Activated CD4-positive, alpha-beta T cell treated with anti-CD3 and anti-CD28 coated beads for 24 hours (primary cell): ENCODE data around the gene RAPGEF2.
"Not testable (repeated sequence)": the region's sequence is repeated elsewhere in the genome, so short reads cannot be mapped to it uniquely, and the experiment has no call there.

Experiments used
- DNase-seq, 2 donors: peaks; one replicate each; pipeline ENCODE4 v3.0.0-alpha.2; 2020; ENCODE audit warnings: low read depth in 2 of 2

The RAPGEF2 gene

DNA sequence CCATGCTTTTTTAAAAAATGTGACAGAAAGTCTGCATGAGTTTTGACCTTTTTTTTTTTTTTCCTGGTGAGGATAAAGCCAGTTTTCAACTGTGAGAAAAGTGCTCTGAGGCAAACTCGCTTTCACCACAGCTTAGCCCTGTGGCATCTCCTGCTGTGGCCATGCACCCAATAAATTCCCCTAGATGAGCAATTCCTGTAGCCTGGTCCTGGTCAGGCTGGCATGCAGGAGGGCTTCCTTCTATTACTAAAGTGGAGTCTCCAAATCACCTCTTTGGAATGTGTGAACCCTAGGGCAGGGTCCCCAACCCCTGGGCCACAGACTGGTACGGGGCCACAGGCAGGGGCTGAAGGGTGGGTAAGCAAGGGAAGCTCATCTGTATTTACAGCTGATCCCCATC lies 265.4 kb downstream of the RAPGEF2 start:
- no peak for DNase-seq

DNA sequence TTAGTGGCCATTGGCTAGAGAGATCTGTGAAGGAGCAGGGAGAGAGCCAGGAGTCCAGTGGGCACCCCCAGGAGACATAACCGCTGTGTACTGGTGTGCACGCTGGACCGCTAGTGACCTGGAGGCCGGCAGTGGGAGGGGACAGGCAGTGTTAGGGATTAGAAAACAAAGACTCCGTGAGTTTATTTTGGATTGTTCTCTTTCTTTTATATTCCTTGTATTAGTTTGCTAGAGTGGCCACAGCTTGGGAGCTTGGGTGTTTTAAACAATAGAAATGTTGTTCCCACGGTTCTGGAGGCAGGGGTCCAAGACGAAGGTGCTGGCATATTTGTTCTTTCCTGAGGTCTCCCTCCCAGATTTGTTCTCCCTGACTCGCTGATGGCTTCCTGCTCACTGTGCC lies 266.4 kb downstream of the RAPGEF2 start:
- DNase-seq = no peak

DNA sequence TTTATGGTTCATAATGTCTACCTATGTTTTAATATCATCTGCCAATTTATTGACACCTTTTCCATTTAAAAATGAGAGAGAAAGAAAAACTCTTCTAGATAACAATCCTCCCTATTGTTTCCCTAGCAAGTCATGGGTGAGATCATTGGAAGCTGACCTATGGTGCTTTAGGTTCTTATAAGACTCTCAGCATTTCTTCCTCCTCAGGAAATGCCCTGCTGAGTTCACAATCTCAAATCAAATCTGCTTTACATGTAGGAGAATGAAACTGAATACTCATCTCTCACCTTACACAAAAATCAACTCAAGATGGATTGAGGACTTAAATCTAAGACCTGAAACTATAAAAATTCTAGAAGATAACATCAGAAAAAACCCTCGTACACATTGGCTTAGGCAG lies 267.4 kb downstream of the RAPGEF2 start:
- no peak for DNase-seq

DNA sequence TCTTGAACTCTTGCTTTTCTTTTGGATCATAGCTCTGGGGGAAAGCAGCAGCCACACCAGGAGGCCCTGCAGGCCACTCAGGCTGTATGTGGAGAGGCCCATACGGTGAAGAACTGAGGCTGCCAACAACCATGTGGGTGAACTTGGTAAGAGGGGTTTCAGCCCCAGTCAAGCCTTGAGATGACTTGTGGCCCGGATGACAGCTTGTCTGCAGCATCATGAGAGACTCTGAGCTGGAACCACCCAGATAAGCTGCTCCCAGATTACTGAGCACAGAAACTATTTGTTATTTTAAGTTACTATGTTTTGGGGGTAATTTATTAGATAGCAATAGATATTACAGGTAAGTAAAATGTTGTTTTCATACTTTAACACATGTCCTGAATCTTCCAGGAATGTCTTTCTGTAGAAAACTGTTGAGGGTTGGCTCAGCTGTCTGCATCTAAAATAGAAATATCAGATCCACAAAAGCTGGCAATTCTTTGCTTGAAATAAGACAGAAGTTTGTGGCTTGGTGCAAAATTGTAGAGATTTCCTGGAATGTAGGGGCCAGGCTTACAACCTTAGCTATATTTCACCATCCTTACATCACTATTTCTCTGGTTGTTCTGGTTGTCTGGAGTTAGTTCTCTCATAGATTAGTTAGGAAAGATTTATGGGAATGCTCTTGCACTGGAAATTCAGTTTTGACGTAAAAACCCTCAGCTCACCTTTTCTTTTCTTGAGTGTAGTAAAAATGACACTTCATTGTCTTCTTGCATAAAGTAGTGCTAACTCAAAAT lies 272.1 kb downstream of the RAPGEF2 start:
- DNase-seq = no peak

DNA sequence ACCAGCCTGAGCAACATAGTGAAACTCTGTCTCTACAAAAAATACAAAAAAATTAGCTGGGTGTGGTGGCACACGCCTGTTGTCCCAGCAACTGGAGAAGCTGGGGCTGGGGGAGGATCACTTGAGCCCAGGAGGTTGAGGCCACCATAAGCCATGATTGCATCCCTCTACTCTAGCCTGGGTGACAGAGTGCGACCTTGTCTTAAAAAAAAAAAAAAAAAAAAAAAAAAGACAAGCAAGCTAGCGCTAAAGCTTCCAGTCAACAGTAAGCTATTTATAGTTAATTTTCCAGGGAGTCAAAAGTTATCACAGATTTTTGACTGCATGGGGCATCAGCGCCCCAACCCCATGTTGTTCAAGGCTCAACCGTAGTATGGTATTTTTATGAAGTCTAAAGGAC lies 273.4 kb downstream of the RAPGEF2 start:
- DNase-seq = no peak

DNA sequence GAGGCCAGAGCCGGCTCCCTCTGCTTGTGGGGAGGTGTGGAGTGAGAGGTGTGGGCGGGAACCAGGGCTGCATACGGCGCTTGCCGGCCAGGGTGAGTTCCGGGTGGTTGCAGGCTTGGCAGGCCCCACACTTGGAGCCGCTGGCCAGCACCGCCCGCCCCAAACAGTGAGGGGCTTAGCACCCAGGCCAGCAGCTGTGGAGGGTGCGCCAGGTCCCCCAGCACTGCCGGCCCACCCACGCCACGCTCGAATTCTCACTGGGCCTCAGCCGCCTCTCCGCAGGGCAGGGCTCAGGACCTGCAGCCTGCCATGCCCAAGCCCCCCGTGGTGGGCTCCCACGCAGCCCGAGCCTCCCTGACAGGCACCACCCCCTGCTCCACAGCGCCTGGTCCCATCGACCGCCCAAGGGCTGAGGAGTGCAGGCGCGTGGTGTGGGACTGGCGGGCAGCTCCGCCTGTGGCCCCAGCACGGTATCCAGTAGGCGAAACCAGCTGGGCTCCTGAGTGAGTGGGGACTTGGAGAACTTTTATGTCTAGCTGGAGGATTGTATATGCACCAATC lies 275.3 kb downstream of the RAPGEF2 start:
- no peak for DNase-seq

DNA sequence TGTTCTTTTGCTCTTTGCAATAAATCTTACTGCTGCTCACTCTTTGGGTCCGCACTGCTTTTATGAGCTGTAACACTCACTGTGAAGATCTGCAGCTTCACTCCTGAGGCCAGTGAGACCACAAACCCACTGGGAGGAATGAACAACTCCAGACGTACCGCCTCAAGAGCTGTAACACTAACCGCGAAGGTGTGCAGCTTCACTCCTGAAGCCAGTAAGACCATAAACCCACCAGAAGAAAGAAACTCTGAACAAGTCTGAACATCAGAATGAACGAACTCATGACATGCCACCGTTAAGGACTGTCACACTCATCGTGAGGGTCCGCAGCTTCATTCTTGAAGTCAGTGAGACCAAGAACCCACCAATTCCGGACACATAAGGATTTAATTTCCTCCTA lies 276.2 kb downstream of the RAPGEF2 start:
- DNase-seq = not testable (repeated sequence)

DNA sequence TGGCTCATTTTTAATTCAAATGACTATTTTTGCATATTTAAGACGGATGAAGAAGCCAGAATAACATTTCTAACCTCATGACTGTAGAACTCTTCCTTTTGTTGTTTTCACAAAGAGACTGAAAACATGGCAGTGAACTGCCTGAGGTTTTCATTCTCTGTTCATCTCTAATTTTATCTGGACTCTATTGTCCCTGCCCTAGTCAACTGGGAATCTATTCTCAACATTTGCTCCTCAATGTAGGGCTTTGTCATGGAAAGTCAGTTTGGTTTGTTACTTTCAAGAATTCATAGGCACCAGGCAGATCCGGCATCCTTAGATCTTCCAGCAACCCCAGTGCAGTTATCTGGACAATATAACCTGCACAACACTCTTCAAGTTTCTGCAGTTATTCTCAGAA lies 277.0 kb downstream of the RAPGEF2 start:
- DNase-seq = no peak

DNA sequence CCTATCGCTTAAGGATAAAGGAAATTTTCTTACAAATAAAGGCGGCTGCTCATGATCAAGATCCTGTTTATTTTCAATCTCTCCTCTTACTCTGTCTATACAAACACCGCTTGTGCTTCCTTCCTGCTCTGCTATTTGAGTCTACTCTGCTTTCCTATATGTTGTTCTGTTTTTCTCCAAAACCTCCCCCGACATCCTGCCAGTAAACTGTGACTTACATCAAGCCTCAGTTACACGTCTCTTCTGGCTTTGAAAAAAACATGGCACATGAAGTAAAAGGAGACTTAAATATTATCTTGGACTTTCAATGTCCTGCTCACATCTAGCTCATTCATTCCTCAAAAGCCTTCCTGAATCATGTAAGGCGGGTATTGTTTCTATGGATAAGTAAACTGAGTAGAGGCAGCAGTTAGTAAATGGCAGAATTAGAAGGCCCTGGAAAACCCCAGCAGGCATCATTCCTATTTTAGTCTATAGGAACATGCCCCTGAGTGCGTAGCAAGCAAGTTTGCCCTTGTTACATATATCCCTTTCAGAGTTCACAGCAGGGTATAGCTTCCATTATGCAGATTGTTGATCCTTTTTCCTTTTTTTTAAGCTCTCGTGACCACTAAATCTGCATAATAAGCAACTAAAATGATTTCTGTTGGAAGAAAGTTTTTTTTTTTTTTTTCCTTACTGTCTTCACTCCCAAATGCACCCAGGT lies 280.1 kb downstream of the RAPGEF2 start:
- DNase-seq = no peak

DNA sequence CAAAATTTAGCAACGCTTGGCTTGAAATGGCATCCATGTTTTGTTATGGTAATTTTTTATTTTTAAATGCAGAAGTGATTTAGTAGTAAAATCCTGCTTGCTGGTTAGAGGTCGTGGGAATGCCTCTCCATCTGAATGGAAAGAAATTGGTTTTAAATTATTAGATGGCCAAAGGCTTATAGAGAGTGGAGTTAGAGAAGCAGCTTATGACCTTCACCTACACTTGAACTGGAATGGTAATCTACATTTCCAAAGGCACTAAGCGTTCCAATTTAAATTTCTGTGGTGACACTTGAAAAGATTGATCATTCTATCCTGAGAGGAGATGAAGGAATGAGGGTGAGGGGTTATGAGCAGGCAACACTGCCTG lies 280.7 kb downstream of the RAPGEF2 start:
- no peak for DNase-seq

DNA sequence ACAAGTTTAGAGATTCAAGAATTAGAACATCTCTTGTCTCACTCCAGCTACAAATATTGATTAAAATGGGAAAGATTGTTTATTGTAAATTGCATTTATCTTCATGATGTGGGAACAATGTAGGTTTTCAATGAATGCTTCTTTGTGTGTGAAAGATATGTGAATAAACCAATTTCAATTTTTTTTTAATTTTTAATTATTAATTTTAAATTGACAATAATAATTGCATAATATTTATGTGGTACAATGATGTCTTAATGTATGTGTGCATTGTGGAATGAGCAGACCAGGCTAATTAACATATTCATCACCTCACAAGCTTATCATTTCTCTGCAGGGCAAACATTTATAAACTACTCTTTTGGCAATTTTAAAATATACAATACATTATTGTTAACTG lies 281.1 kb downstream of the RAPGEF2 start:
- no peak for DNase-seq

DNA sequence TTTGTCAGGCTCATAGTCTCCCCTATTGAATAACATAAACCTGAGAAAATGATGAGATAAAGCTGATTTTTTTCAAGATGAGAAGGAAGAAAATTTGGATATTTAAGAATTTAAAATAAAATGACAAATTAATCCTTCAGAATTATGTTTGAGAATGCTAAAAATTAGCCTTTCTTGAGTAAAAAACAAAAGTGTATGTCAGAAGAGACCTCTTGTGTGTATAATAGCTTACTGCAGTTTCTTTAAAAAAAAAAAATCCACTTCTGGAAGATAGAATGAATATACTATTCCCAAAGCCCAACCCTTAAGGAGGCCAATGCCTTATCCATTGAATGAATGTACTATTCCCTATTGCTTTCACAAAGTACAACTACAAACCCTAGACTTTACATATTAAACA lies 281.8 kb downstream of the RAPGEF2 start:
- no peak for DNase-seq

DNA sequence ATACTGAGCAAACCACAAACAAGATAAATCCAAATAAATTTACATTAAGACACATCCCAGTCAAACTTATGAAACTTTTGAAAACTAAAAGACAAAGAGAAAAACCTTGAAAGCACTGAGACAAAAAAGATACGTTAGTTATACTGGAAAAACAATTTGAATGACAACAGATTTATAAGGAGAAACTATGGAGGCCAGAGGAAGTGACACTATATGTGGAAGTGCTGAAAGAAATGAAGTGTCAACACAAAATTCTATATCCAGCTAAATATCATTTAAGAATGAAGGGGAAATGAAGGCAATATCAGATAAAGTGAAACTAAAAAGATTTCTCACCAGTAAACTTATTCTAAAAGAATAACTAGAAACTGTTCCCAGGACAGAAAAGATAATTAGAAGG lies 283.7 kb downstream of the RAPGEF2 start:
- no peak for DNase-seq

DNA sequence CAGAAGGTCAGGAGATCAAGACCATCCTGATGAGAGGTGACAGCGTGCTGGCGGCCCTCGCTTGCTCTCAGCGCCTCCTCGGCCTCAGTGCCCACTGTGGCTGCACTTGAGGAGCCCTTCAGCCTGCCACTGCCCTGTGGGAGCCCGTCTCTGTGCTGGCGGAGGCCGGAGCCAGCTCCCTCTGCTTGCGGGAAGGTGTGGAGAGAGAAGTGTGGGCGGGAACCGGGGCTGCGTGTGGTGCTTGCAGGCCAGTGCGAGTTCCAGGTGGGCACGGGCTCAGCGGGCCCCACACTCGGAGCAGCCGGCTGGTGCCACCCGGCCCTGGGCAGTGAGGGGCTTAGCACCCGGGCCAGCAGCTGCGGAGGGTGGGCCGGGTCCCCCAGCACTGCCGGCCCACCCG lies 286.9 kb downstream of the RAPGEF2 start:
- DNase-seq = no peak

DNA sequence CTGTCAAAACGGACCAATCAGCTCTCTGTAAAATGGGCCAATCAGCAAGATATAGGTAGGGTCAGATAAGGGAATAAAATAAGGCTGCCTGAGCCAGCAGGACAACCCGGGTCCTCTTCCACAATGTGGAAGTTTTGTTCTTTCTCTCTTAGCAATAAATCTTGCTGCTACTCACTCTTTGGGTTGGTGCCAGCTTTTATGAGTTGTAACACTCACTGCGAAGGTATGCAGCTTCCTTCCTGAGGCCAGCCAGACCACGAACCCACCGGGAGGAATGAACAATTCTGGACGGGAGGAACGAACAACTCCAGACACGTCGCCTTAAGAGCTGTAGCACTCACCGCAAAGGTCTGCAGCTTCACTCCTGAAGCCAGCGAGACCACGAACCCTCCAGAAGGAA lies 287.8 kb downstream of the RAPGEF2 start:
- no peak for DNase-seq

DNA sequence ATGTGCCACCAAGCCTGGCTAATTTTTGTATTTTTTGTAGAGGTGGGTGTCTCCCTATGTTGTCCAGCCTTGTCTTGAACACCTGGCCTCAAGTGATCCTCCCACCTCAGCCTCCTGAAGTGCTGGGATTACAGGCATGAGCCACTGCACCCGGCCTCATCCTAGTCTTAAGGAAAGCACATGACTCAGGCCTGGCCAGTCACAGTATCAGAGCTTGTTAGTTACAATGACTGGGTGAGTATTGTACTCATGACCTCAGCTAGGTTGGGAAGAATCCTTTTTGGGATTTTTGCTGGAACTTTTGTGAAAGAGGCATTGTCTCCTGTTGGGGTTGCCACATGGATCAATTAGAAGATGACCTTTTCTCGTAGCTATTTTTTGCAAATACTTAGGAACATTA lies 292.8 kb downstream of the RAPGEF2 start:
- no peak for DNase-seq

DNA sequence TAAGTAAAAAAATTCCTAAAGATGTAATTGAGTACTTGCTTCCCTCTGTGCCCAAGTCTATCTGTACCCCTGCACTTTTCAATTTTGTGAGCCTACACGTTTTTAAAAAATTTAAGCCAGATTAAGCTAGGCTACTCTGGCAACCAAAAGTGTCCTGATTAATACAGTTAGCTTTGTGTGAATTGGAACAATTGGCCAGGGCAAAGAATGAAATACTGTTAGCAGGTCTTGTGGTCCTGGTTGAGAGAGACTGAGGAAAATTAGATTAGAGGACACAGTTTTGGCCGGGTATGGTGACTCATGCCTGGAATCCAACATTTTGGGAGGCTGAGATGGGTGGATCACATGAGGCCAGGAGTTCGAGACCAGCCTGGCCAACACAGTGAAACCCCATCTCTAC lies 293.3 kb downstream of the RAPGEF2 start:
- no peak for DNase-seq

DNA sequence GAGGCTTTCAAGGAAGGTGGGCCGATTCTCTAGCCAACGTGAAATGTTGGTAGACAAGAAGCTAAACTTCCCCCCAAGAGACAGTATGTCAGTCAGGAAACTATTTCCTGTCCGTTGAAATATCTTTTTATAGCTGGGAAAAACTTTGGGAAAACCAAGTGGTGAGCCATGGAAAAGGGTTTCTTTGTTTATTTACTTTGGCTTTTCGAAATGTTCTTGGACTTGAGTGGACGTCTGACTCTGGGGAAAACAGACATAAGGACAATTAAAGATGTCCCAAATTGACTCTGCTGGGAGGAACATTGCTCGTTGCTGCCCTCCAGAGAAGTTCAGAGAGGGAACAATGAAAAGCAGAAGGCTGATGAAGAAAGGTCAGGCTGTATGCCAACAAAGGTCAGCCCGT lies 295.4 kb downstream of the RAPGEF2 start:
- no peak for DNase-seq

DNA sequence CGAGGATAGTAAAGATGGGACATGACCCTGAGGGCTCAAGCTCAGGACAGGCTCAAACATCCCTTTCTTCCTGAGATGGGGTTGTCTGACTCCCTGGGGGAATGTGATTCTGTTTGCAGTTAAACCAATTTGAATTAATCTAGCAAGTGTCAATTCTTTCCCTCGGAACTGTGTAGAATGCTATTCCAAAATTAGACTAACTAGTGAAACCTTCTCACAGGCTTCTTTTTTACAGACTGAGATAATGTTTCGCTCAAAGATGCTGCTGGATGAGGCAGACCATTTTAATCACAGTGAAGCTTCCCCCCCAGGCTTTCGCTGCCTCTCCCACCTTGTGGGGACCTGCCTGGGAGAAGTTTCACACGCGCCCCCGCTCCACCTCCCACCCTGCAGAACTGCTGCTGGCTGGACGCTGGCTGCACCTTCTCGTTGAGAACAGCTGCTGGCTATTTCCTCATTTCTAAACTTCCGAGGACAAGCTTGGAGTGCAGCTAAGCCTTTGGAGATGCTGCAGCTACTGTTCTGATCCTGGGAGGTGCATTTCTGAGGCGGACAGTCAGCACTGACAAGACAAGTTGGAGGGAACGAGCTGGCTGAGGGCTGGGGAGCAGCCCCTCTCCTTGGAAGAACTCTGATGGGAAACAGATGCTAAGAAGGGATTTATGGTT lies 297.8 kb downstream of the RAPGEF2 start:
- no peak for DNase-seq

DNA sequence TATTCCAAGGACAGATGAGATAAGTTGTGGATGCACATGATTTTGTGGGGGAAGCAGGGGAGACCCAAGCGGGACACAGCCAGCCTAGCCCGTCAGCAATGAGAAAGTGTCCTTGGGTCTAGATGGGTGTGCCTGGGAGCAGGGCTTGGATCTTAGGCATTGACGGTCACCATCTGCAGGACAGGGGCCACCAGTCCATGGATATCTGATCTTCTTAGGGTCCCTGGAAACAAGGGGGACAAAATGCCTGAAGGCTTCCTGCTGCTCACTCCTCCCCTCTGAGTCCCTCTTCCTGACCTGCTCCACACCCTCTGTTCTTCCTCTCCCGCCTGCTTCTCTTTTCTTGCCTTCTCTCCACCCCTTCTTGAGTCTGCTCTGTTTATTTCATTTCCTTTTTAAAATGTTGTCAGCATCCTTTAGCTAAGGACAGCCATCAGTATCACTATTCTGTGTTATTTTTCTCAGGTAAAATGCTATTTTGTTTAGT lies 298.4 kb downstream of the RAPGEF2 start:
- no peak for DNase-seq

DNA sequence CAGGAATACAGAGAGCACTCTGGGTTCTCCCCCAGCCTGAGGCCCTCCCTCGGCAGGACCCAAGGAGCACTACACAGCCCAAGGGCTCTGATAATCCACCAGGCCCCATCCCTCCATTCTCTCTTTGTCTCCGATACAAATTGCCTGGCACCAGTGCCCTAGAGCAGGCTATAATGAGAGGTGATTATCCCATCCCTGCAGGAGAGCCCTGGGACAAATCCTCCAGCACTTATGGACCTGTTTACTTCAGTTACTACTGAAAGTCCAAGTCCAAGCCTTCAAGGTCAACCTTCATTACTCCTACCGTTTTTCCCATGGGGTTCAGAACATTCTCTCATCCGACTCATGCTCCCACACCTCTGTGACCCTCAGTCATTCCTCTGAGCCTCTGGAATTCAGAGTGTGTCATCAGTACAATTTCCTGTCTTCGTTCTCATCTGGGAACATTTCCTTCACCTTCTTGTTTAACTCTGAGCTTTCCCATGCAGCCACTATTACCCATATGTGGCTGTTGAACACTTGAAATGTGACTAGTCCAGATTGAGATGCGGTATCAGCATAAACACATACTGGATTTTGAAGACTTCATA lies 299.0 kb downstream of the RAPGEF2 start:
- no peak for DNase-seq
